Pancreas (tissue), 10 donors: ENCODE results near the gene ANXA11. TPM values are rescaled to one million over a fixed set of nuclear protein-coding genes. Genes with fewer than 3 reads are reported as not detected.

ENCODE experiments used
- ATAC-seq, 4 donors: fragments of 200-7000 bp; cut with Tn5 transposase; one replicate each; pipeline versions ENCODE4 v1.8.0 to v1.9.1; 2020; ENCODE audit warnings: mild to moderate bottlenecking in 4 of 4, moderate library complexity in 4 of 4
- DNase-seq, 6 donors: peaks; one replicate each; pipeline ENCODE4 v3.0.0-alpha.2; 2020
- FAIRE-seq: peaks from 2 replicates; lab custom pipeline; 2012; peaks lifted over from hg19 to GRCh38; lab: Jason Lieb, UNC
- H3K27ac ChIP-seq, 4 donors: fragments of 200-600 bp; sonication (generic); 1 replicate in 3 of 4; 2 replicates in 1 of 4; pipeline versions ENCODE4 v1.5.0 to v1.8.0; 2020
- H3K27me3 ChIP-seq, 4 donors: fragments of 200-600 bp; one replicate each; pipeline ENCODE4 v1.8.0; 2021
- H3K36me3 ChIP-seq, 3 donors: fragments of 200-600 bp; sonication (generic) in 1 of 3; one replicate each; pipeline versions ENCODE4 v1.5.0 to v1.8.0; 2020 to 2021
- H3K4me1 ChIP-seq, 3 donors: fragments of 200-600 bp; one replicate each; pipeline ENCODE4 v1.8.0; 2021
- H3K4me3 ChIP-seq, 4 donors: fragments of 200-600 bp; sonication (generic) in 2 of 4; one replicate each; pipeline versions ENCODE4 v1.5.0 to v1.8.0; 2020 to 2021
- H3K9me3 ChIP-seq, 4 donors: fragments of 200-600 bp; one replicate each; pipeline ENCODE4 v1.8.0; 2021
- WGBS, 2 donors: extraction: QIAGEN DNeasy Blood & Tissue Kit; methylation state at CpG; one replicate each; pipeline ENCODE4 v1.1.7; 2013; 5-methylcytosine and 5-hydroxymethylcytosine counted together
- intact Hi-C, 3 donors: fragments of 100-400 bp; cut with DNase I; formaldehyde crosslinking; loops; one replicate each; pipeline versions ENCODE4 v1.11.1 to v1.14.2; 2022
- polyA plus RNA-seq, 2 donors: library from polyadenylated mRNA; stranded (reverse); fragments of 200-250 nt; gene quantifications; one replicate each; pipeline ENCODE4 v1.2.3, GENCODE V29; 2013
- total RNA-seq, 6 donors: library from RNA; stranded (reverse); fragmentation: NEBNext Ultra II Directional in 4 of 6; extraction: Animal tissue kit (Norgen Biotek cat#: 25700) in 4 of 6; gene quantifications; one replicate each; pipeline versions ENCODE4 v1.2.1 to v1.2.4, GENCODE V29; 2021 to 2023
- TF ChIP-seq, protein P1 (sequence below), 4 donors: fragments of 200-600 bp; sonication (generic) in 3 of 4; IDR thresholded peaks; one replicate each; pipeline versions ENCODE4 v1.5.0 to v1.8.0; 2021; ENCODE audit warnings: antibody characterized with exemption in 4 of 4
- donor health status: healthy with polysubstance abuse.
- donor health status: DM: no; HTN: no; CAD: no; lungs with moderate emphysema.
- donor health status: DM: no; HTN: no; CAD: no.
- donor health status: control.
- donor health status: control.
- donor health status: Bipolar disorder and iron deficiency.
- donor health status: DM: yes; HTN: yes; CAD: no.
- donor health status: DM: no; HTN: no; CAD: no.
- donor health status: DM: no; HTN: no; CAD: no.
- donor health status: DM: yes; HTN: yes; CAD: no.

The ANXA11 gene
- total and polyA plus RNA-seq, 8 donors: 74.0 to 193 (median 112) TPM

DNA sequence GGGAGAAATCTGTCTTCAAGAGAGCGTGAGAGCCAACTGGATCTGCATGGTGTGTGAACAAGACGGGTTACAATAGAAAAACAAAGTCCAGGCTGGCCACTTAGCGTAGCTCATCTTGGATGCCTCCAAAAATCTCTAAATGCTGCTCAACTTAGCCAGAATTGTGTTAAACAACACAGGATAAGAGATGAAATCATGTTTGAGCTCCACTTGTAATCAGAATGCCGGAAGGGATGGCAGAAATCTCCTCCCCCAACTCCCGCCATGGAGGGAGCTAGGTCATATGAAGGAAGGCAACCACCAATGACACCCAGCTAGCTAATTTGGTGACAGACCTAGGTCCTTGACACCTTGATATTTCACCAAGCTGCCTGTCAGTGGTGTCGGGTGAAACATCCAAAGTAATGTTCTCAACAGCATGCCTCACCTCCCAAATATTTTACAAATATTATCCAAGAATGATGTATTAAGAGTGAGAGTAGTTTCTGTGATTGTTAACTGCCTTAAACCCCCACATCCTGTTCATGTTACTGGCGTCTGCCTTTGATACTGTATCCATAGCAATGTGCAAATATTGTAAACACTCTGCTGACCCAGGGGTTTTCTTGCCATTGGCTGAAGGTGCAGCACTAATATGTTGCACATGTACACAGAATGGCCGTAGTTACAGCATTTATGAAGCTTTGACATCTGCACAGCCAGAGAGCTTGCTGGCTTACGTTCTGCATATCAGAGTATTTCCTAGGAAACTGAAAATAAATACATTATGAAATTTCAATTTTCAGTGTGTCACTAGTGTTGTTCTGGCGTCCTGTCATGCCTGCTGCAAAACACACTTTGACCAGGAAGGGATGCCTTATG lies 101.0 kb downstream of the ANXA11 start:
- H3K4me1 ChIP-seq: no peaks in the 10 kb centered on the region
- FAIRE-seq: no peak
- WGBS, 2 donors: 58 to 62% methylated on average over 10 of the region's 10 CpGs

More for the DNA sequence above, 101.0 kb downstream of the ANXA11 start:
- no peaks in the 10 kb centered on the region for H3K9me3 ChIP-seq
- intact Hi-C loops: no loop called here
- no peaks in the 10 kb centered on the region for H3K27me3 ChIP-seq
- ATAC-seq (peak in 2 of 4 donors; percentile 71 to 80), DNase-seq (no peak)
- peak overlapping the region in 1 of 4 donors; percentile 37 for H3K27ac ChIP-seq
- H3K36me3 ChIP-seq: no peaks in the 10 kb centered on the region
- TF ChIP-seq, protein P1, sequence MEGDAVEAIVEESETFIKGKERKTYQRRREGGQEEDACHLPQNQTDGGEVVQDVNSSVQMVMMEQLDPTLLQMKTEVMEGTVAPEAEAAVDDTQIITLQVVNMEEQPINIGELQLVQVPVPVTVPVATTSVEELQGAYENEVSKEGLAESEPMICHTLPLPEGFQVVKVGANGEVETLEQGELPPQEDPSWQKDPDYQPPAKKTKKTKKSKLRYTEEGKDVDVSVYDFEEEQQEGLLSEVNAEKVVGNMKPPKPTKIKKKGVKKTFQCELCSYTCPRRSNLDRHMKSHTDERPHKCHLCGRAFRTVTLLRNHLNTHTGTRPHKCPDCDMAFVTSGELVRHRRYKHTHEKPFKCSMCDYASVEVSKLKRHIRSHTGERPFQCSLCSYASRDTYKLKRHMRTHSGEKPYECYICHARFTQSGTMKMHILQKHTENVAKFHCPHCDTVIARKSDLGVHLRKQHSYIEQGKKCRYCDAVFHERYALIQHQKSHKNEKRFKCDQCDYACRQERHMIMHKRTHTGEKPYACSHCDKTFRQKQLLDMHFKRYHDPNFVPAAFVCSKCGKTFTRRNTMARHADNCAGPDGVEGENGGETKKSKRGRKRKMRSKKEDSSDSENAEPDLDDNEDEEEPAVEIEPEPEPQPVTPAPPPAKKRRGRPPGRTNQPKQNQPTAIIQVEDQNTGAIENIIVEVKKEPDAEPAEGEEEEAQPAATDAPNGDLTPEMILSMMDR (IDR thresholded peaks at IDR 0.05): no peak
- H3K4me3 ChIP-seq: no peak overlapping the region

Other genes starting within 250 kb of the ANXA11 start
- gene TMEM254, start 126.9 kb downstream of the ANXA11 start, total RNA-seq: 10 to 100 TPM in 3 of 6 donors, 1 to 10 TPM in 3; 6.3 to 13.5 (median 10.3) TPM
- gene TMEM254, start 126.9 kb downstream of the ANXA11 start, polyA plus RNA-seq: 1 to 10 TPM; 6.9 to 8.6 TPM
- gene PLAC9, start 72.8 kb downstream of the ANXA11 start, total RNA-seq: 1 to 10 TPM in 4 of 6 donors, under 1 TPM in 2; 0.63 to 6.7 (median 2.8) TPM
- 10 to 100 TPM in 1 of 2 donors, 1 to 10 TPM in 1; 7.6 to 14.6 TPM for gene PLAC9, start 72.8 kb downstream of the ANXA11 start, polyA plus RNA-seq
- 10 to 100 TPM in 3 of 6 donors, 1 to 10 TPM in 3; 7.0 to 15.6 (median 10.0) TPM for gene MAT1A, start 84.1 kb upstream of the ANXA11 start, total RNA-seq
- 1 to 10 TPM; 4.7 to 8.2 TPM for gene MAT1A, start 84.1 kb upstream of the ANXA11 start, polyA plus RNA-seq
- gene DYDC1, start 151.2 kb upstream of the ANXA11 start, total RNA-seq: not detected
- not detected for gene DYDC1, start 151.2 kb upstream of the ANXA11 start, polyA plus RNA-seq
- gene DYDC2, start 151.2 kb upstream of the ANXA11 start, total RNA-seq: under 1 TPM in 2 of 6 donors, not detected in 4; 0.32 to 0.44 TPM
- gene DYDC2, start 151.2 kb upstream of the ANXA11 start, polyA plus RNA-seq: under 1 TPM; 0.05 to 0.15 TPM
- gene PRXL2A, start 203.0 kb upstream of the ANXA11 start, total RNA-seq: 10 to 100 TPM; 18.2 to 39.8 (median 26.8) TPM
- 10 to 100 TPM; 18.6 to 38.4 TPM for gene PRXL2A, start 203.0 kb upstream of the ANXA11 start, polyA plus RNA-seq
- 10 to 100 TPM; 20.5 to 61.9 (median 26.2) TPM for gene TSPAN14, start 248.8 kb upstream of the ANXA11 start, total RNA-seq
- 10 to 100 TPM; 10.6 to 18.8 TPM for gene TSPAN14, start 248.8 kb upstream of the ANXA11 start, polyA plus RNA-seq